Measurements from ENCODE around the gene SCN1A.

DNA sequence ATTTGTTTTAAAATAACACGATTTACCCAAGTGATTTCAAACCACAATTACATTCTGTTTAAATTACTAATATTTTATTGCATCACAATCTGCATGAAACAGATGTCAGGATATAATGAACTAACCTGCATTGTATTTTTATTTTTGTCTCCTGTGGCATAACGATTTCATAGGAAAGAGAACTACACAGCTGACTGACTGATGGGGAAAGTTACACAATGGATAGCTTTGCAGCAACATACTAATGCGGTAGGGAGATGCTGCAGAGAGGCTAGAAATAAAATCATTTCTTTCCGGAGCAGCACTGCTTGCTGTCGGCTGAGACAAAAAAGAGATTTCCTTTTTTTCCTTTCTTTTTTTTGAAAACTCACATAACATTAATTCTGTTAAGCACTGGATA, 36.9 kb downstream of the SCN1A start:
- TF ChIP-seq, protein P1, sequence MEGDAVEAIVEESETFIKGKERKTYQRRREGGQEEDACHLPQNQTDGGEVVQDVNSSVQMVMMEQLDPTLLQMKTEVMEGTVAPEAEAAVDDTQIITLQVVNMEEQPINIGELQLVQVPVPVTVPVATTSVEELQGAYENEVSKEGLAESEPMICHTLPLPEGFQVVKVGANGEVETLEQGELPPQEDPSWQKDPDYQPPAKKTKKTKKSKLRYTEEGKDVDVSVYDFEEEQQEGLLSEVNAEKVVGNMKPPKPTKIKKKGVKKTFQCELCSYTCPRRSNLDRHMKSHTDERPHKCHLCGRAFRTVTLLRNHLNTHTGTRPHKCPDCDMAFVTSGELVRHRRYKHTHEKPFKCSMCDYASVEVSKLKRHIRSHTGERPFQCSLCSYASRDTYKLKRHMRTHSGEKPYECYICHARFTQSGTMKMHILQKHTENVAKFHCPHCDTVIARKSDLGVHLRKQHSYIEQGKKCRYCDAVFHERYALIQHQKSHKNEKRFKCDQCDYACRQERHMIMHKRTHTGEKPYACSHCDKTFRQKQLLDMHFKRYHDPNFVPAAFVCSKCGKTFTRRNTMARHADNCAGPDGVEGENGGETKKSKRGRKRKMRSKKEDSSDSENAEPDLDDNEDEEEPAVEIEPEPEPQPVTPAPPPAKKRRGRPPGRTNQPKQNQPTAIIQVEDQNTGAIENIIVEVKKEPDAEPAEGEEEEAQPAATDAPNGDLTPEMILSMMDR (IDR thresholded peaks at IDR 0.05; ENCODE audit: borderline replicate concordance, extremely low read depth, low read length, poor library complexity, severe bottlenecking) = no peak
- TF ChIP-seq EZH2 (IDR thresholded peaks at IDR 0.05; ENCODE audit: borderline replicate concordance, low read depth, low read length, severe bottlenecking) = no peak
